Fibroblast of peridontal ligament (primary cell): ENCODE results near the gene STK31.
"Not testable (repeated sequence)": the region's sequence is repeated elsewhere in the genome, so short reads cannot be mapped to it uniquely, and the experiment has no call there.

ENCODE experiments used
- DNase-seq: peaks from one replicate; pipeline ENCODE4 v3.0.0-alpha.2; 2010; ENCODE audit errors: extremely low read depth

Gene STK31

DNA sequence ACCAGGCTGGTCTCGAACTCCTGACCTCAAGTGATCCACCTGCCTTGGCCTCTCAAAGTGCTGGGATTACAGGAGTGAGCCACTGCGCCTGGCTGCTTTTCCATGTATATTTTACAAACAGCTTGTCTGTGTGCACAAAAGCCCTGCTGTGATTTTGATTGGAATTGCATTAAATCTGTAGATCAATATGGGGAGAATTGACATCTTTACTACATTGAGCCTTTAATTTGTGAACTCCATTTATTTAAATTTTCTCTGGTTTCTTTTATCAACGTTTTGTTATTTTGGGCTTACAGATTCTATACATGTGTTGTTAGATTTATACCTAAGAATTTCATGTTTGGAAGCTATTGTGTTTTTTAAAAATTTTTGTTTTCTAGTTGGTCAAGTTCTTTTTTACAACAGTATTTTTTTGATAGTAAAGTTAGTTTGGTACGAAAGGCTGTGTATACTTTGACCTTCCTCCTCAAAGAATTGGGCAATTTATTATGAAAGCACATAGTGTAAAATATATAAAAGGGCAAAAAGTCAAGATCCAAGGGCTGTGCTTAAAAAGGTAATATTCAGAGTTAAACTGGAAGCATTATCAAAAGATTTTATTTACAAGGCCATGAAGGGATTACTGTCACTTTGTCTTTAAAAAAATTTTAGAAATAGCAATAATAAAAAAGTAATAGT is 92.8 kb downstream of the STK31 start:
- DNase-seq, result no peak

DNA sequence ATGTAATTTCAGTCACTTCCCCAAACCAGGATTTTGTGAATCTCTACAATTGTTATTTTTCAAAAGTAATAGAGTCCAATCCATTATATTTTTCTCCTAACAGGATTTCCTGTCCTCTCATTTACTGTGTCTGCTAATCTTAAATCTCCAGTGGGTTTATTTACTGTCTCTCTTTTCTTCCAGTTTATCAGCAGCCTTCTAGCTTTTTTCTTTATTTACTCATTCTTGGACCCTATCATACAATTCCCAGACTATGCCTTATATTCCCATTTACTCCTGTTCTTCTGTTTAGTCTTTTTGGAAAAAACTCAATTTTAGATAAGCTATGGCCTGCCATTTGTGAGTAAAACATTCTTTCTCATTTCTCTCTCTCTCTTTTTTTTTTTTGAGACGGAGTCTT is 94.7 kb downstream of the STK31 start:
- no peak for DNase-seq

DNA sequence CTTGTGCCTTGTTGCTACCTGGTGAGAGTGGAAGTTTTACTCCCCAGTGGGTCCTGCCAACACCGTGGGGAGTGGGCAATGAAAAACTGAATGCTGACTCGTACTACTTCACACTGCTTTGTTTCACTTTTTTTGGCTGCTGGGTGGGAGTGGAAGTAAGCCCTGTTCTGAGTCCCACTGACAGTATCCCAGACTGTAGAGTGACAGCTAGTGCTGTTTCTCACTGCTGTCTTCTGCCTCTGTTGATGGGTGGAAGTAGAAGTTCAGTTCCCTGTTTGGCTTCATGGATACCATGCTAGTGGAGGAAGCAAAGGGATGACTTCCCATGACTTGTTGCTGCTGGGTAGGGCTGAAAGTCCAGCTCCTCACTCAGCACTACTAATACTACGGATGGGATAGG is 98.4 kb downstream of the STK31 start:
- no peak for DNase-seq

DNA sequence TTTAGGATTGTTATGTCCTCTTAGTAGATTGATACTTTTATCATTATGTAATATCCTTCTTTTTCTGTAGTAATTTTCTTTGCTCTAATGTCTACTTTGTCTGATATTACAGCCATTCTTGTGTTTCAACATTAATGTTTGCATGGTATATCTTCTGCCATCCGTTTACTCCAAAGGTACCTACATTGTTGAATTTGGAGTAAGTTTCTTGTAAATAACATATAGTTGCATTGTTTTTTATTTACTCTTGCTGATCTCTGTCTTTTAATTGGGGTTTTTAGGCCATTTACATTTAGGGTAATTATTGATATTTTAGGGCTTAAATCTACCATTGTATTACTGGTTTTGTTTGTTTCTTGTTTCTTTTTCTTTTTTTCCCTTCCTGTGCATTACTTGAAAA is 100.1 kb downstream of the STK31 start:
- DNase-seq, result no peak

DNA sequence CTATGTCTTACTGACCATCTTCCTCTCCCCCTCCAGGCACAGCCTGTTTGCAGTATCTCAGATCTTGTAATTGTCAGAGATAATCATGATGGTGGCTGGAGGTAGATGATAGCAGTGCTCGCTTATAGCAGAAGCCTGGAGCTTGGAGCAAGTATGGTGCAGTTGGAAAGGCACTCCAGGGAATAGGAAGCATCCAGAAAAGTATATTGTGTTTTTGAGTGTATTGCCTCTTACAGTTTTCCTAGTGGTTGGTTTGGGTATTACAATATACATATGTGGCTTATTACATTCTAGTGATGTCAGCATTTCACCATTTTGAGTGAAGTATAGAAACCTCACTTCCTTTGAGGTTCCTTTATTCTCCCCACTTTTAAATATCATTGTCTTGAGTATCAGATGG is 101.5 kb downstream of the STK31 start:
- no peak for DNase-seq

DNA sequence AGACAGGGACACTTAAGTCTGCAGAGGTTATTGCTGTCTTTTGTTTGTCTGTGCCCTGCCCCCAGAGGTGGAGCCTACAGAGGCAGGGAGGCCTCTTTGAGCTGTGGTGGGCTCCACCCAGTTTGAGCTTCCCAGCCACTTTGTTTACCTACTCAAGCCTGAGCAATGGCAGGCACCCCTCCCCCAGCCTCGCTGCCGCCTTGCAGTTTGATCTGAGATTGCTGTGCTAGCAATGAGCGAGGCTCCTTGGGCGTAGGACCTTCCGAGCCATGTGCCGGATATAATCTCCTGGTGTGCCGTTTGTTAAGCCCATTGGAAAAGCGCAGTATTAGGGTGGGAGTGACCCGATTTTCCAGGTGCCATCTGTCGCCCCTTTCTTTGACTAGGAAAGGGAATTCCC is 118.1 kb downstream of the STK31 start:
- DNase-seq, result not testable (repeated sequence)

DNA sequence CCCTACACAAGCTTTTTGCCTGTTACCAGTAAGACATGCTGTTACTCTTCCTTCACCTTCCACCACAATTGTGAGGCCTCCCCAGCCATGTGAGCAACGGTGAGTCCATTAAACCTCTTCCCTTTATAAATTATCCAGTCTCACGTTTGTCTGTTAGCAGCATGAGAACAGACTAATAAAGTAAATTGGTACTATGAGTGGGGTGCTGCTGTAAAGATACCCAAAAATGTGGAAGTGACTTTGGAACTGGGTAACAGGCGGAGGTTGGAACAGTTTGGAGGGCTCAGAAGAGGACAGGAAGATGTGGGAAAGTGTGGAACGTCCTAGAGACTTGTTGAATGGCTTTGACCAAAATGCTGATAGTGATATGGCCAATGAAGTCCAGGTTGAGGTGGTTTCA is 122.7 kb downstream of the STK31 start:
- not testable (repeated sequence) for DNase-seq

DNA sequence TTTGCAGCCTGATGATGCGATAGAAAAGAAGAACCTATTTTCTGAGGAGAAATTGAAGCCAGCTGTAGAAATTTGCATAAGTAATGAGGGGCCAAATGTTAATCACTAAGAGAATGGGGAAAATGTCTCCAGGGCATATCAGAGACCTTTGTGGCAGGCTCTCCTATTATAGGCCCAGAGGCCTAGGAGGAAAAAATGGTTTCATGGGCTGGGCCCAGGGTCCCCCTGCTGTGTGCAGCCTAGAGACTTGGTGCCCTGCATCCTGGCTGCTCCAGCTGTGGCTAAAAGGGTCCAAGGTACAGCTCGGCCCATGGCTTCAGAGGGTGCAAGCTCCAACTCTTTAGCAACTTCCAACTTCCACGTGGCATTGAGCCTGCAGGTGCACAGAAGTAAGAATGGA is 123.4 kb downstream of the STK31 start:
- no peak for DNase-seq

DNA sequence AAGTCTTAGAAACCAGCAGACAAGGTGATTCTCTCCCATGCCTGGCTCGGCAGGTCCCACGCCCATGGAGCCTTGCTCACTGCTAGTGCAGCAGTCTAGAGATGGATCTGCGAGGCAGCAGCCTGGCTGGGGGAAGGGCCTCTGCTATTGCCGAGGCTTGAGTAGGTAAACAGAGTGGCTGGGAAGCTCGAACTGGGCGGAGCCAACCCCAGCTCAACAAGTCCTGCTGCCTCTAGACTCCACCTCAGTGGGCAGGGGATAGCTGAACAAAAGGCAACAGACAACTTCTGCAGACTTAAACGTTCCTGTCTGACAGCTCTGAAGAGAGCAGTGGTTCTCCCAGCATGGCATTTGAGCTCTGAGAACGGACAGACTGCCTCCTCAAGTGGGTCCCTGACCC is 134.8 kb downstream of the STK31 start:
- not testable (repeated sequence) for DNase-seq

DNA sequence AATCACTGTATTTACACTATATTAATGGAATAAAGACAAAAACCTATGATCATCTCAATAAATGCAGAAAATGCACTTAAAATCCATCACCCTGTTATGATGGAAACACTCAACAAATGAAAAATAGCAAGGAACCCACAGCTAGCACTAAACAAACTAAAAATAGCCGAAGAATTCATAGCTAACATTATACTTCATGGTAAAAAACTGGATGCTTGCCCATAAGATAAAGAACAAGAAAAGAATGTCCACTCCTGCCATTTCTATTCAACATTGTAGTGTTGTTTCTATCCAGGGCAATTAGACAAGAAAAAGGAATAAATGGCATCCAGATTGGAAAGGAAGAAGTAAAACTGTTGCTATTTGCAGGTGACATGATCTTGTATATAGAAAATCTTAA is 142.1 kb downstream of the STK31 start:
- no peak for DNase-seq

DNA sequence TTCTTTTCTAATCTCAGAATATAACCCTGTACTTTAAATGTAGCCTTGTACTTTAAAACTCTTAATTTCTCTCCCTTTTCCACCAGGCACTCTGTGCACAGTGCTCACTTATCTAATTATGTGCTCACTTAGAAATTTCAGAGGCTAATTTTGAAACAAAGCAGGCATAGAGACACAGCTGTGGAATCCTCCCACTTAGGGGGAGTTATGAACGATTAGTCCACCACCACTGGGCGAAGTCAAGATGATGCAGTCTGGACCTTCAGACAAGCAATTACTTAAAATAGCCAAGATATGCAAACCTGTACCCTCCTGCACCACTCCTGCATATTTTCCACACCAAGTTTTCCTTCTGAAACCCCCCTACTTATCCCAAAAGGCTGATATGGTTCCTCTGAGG is 143.0 kb downstream of the STK31 start:
- no peak for DNase-seq

DNA sequence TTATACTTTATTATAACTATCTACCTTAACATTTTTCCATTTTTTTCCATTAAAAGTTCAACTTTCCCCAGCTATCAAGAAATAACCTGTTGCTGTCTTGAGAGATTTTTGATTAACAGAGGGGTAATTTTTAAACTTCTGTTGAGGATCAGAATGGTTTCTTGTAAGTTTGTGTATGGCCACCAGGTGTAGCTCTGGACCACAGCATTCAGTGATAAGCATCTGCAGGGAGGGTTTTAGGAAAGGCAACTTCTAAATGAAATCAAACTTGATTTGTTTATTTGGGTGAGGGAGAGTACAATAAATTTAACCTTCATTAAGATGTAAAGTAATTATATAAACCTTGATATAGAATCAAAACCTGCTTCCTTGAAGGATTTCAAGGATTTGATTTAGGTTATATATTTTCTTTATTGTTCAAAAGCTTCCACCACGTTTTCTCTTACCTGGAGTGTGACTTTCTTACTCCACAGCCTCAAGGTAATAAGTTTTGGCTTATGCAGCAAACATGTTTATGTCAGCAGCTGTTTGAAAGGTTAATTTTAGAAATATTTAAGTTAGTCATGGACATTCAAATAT is 153.3 kb downstream of the STK31 start:
- DNase-seq, result peak; percentile 59

DNA sequence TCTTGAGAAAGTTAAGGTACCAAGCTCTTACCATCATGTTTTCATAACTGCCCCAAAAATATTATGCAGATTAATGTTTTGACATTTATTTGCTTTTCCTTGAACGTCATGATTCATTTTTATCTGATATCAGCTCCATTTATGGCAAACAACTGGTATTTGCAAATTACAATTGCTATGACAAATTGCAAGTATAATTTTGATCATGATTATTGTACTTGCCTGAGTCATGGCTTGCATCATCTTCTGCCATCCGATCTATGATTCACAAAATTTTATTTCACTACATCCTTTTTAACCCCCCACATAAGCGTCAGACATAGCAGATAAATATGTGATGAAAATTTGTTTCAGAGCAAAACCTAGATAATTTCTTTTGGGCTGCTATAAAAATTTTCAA is 155.0 kb downstream of the STK31 start:
- DNase-seq, result peak; percentile 78

DNA sequence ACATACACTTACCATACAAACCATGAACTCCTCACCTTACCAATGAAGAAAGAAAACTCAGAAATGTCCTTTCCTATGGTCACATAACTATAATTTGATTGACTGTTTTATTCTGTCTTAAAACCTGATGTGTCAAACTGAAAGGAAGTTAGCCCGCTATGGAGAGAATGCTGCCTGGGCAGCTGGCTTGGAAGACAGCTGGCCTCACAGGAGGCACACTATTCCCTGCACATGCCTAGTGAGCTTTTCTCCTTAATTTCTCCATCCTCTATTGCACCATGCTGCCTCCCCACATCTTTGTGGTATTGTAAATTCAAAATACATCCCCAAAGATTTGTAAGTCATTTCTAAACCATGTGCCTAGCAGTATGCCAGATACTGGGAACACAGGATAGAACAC is 163.3 kb downstream of the STK31 start:
- DNase-seq, result no peak

DNA sequence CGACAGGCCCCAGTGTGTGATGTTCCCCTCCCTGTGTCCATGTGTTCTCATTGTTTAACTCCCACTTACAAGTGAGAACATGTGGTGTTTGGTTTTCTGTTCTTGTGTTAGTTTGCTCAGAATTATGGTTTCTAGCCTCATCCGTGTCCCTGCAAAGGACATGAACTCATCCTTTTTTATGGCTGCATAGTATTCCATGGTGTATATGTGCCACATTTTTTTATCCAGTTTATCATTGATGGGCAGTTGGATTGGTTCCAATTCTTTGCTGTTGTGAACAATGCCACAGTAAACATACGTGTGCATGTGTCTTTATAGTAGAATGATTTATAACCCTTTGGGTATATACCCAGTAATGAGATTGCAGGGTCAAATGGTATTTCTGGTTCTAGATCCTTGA is 166.5 kb downstream of the STK31 start:
- DNase-seq, result not testable (repeated sequence)
